ENCODE data around the gene SEPSECS.

DNA sequence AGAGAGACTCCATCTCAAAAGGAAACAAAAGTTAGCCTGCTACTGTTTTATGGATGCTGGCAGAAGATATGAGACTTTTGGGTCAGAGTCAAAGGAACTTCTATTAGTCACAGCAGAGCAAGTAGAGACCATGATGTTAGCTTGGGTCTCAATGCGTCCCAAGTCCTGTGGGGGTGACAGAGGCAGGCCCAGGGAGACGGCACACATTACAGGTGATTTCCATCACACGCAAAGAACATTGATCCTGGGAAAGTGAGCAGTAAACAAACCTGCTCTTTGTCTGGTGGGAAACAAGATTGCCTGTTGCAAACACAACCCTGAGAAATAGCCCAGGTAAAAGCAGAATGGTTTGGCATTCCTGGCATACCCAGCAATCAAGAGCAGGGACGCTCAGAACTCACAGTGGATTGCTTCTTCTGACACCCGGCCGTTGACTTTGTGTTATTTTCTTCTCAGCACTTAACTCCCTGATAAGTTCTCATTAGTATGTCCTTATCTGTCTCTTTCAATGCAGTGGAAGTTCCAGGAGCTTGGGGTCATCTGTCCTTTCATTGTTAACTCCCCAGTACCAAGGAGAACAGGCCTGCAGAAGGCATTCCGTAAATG lies 78.3 kb downstream of the SEPSECS start:
- TF ChIP-seq, protein P1, sequence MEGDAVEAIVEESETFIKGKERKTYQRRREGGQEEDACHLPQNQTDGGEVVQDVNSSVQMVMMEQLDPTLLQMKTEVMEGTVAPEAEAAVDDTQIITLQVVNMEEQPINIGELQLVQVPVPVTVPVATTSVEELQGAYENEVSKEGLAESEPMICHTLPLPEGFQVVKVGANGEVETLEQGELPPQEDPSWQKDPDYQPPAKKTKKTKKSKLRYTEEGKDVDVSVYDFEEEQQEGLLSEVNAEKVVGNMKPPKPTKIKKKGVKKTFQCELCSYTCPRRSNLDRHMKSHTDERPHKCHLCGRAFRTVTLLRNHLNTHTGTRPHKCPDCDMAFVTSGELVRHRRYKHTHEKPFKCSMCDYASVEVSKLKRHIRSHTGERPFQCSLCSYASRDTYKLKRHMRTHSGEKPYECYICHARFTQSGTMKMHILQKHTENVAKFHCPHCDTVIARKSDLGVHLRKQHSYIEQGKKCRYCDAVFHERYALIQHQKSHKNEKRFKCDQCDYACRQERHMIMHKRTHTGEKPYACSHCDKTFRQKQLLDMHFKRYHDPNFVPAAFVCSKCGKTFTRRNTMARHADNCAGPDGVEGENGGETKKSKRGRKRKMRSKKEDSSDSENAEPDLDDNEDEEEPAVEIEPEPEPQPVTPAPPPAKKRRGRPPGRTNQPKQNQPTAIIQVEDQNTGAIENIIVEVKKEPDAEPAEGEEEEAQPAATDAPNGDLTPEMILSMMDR (IDR thresholded peaks at IDR 0.05; ENCODE audit: extremely low read depth in 1 of 2, insufficient read depth in 1 of 2, low read depth in 1 of 2, low read length in 2 of 2) = no peak
- TF ChIP-seq POLR2A (IDR thresholded peaks at IDR 0.05; ENCODE audit: low read depth, low read length) (no peak), POLR2AphosphoS5 (IDR thresholded peaks at IDR 0.05; ENCODE audit: insufficient read depth, low read depth, low read length) (no peak)
